GM10266 (cell line): ENCODE measurements around the gene IQCK.

Experiments used
- DNase-seq: peaks from one replicate; pipeline ENCODE4 v3.0.0; 2012; ENCODE audit errors: extremely low spot score
- CTCF ChIP-seq: IDR thresholded peaks from 2 replicates; pipeline ENCODE4 v1.5.1; 2012; ENCODE audit warnings: mild to moderate bottlenecking, low read depth; ENCODE audit not compliant: control insufficient read depth, insufficient read depth; ENCODE audit errors: missing control alignments

Gene IQCK

DNA sequence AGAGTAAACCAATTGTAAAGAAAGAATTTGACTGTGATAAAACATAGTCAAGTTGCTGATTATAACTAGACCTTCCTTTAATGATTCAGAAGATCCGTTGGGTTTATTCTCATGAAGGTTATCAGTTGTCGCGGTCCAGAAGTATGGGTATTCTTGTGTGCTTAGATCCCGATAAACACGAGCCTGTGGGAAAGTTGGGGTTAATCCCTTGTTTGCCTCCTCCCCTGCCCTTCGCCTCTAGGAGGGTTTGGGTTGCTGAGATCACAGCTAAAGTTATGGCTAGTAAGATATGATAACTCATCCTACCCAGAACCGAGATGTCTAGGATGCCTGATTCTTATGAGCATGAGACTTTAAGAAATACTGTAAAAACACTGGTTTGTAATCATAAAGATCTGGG lies 99.8 kb downstream of the IQCK start:
- no peak for DNase-seq
- no peak for TF ChIP-seq CTCF

GRCh38 chr16:19822533-19822932 lies 104.5 kb downstream of the IQCK start:
- no peak for TF ChIP-seq CTCF
- DNase-seq = no peak

DNA sequence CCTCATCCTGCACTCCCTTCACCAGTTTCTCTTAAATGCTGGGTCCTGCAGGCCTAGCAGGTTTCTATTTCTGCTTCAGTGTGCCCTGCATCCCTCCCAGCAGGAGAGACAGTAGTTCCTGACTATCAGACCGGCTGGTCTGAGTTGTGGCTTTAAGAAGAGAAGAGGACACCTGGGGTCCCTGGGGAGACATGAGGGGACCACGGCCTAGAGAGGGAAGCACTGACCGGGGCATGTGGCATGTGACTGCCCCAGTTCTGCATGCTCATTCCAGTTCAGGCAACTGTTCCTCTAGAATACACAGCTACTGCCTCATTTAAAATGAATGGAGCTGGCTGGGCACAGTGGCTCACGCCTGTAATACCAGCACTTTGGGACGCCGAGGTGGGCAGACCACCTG lies 105.3 kb downstream of the IQCK start:
- DNase-seq = no peak
- TF ChIP-seq CTCF = no peak

DNA sequence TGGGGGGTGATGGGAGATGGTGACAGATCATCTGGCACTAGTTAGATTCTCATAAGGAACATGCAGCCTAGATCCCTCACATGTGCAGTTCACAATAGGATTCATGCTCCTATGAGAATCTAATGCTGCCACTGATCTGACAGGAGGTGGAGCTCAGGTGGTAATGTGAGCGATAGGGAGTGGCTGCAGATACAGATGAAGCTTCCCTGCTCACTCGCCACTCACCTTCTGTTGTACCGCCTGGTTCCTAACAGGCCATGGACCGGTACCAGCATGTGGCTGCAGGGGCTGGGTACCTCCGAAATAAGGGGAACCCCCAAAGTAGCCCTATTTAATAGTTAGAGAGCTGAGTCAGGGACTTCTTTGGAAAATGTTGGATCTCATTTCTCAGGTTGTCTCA lies 106.1 kb downstream of the IQCK start:
- no peak for TF ChIP-seq CTCF
- no peak for DNase-seq

GRCh38 chr16:19829844-19830692 lies 112.0 kb downstream of the IQCK start:
- TF ChIP-seq CTCF = no peak

GRCh38 chr16:19830902-19831560 lies 113.0 kb downstream of the IQCK start:
- no peak for TF ChIP-seq CTCF
- DNase-seq = no peak

More at GRCh38 chr16:19829844-19830692, 112.0 kb downstream of the IQCK start:
- no peak for DNase-seq

- TF ChIP-seq CTCF = no peak
- no peak for DNase-seq
Measured at GRCh38 chr16:19831678-19832077, 113.6 kb downstream of the IQCK start.
